CD4-positive, alpha-beta T cell treated with Interleukin-15 for 1 hour (primary cell): ENCODE measurements around the gene DSG2.

Experiments used
- DNase-seq: peaks from one replicate; pipeline ENCODE4 v3.0.0-alpha.2; 2020

DSG2 gene

DNA sequence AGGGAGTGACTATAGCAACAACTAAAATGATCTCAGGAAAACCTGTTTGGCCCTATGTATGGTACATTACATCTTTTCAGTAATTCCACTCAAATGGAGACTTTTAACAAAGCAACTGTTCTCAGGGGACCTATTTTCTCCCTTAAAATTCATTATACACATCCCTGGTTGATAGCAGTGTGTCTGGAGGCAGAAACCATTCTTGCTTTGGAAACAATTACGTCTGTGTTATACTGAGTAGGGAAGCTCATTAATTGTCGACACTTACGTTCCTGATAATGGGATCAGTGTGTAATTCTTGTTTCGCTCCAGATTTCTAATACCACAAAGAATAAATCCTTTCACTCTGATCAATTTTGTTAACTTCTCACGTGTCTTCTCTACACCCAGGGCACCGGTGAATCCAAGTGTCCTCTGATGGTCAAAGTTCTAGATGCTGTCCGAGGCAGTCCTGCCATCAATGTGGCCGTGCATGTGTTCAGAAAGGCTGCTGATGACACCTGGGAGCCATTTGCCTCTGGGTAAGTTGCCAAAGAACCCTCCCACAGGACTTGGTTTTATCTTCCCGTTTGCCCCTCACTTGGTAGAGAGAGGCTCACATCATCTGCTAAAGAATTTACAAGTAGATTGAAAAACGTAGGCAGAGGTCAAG, 94.7 kb downstream of the DSG2 start:
- no peak for DNase-seq

DNA sequence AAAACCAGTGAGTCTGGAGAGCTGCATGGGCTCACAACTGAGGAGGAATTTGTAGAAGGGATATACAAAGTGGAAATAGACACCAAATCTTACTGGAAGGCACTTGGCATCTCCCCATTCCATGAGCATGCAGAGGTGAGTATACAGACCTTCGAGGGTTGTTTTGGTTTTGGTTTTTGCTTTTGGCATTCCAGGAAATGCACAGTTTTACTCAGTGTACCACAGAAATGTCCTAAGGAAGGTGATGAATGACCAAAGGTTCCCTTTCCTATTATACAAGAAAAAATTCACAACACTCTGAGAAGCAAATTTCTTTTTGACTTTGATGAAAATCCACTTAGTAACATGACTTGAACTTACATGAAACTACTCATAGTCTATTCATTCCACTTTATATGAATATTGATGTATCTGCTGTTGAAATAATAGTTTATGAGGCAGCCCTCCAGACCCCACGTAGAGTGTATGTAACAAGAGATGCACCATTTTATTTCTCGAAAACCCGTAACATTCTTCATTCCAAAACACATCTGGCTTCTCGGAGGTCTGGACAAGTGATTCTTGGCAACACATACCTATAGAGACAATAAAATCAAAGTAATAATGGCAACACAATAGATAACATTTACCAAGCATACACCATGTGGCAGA, 97.3 kb downstream of the DSG2 start:
- no peak for DNase-seq

DNA sequence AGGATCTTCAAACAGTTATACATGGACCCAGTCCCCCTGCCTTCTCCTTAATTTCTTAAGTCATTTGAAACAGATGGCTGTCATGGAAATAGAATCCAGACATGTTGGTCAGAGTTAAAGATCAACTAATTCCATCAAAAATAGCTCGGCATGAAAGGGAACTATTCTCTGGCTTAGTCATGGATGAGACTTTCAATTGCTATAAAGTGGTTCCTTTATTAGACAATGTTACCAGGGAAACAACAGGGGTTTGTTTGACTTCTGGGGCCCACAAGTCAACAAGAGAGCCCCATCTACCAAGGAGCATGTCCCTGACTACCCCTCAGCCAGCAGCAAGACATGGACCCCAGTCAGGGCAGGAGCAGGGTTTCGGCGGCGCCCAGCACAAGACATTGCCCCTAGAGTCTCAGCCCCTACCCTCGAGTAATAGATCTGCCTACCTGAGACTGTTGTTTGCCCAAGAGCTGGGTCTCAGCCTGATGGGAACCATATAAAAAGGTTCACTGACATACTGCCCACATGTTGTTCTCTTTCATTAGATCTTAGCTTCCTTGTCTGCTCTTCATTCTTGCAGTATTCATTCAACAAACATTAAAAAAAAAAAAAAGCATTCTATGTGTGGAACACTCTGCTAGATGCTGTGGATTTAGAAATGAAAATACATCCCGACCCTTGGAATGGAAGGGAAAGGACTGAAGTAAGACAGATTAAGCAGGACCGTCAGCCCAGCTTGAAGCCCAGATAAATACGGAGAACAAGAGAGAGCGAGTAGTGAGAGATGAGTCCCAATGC, 98.3 kb downstream of the DSG2 start:
- DNase-seq: no peak

DNA sequence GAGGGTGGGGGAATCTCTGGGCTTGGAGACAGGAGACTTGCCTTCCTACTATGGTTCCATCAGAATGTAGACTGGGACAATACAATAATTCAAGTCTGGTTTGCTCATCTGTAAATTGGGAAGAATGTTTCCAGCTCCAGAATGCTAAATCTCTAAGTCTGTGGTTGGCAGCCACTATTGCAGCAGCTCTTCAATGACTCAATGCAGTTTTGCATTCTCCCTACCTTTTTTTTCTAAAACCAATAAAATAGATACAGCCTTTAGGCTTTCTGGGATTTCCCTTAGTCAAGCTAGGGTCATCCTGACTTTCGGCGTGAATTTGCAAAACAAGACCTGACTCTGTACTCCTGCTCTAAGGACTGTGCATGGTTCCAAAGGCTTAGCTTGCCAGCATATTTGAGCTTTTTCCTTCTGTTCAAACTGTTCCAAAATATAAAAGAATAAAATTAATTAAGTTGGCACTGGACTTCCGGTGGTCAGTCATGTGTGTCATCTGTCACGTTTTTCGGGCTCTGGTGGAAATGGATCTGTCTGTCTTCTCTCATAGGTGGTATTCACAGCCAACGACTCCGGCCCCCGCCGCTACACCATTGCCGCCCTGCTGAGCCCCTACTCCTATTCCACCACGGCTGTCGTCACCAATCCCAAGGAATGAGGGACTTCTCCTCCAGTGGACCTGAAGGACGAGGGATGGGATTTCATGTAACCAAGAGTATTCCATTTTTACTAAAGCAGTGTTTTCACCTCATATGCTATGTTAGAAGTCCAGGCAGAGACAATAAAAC, 100.2 kb downstream of the DSG2 start:
- no peak for DNase-seq
